WTC11 (cell line): ENCODE data around the gene LMCD1. TPM values are rescaled to one million over a fixed set of nuclear protein-coding genes. Genes with fewer than 3 reads are reported as not detected.
A peak's percentile ranks its signal among the peaks of the same experiment; 100 is the strongest.

ENCODE experiments used
- ATAC-seq: fragments of 200-7000 bp; cut with Tn5 transposase; 2 replicates; pipeline ENCODE4 v1.10.0; 2021; ENCODE audit warnings: mild to moderate bottlenecking, moderate library complexity
- CTCF ChIA-PET: fragments of 300-600 bp; sonication (Branson Sonifier 250); formaldehyde crosslinking; loops from one replicate; lab custom pipeline; 2021; ENCODE audit warnings: antibody characterized with exemption; lab: Charles Lee
- POLR2A ChIA-PET: fragments of 350-600 bp; sonication (Branson Sonifier 250); formaldehyde crosslinking; loops from one replicate; lab custom pipeline; 2021; ENCODE audit warnings: antibody characterized with exemption; lab: Charles Lee
- DNase-seq: peaks from one replicate; pipeline ENCODE4 v3.0.0; 2021; ENCODE audit warnings: low spot score
- H3K27ac Mint-ChIP-seq: 2 replicates; pipeline ENCODE4 v1.8.0; 2021; ENCODE audit warnings: mixed read lengths
- H3K27me3 Mint-ChIP-seq: 2 replicates; pipeline ENCODE4 v1.8.0; 2021; ENCODE audit warnings: low read depth, mild to moderate bottlenecking, moderate library complexity, mixed read lengths
- H3K36me3 Mint-ChIP-seq: 2 replicates; pipeline ENCODE4 v1.8.0; 2021; ENCODE audit warnings: mixed read lengths
- H3K4me1 Mint-ChIP-seq: 2 replicates; pipeline ENCODE4 v1.8.0; 2022; ENCODE audit warnings: mixed read lengths
- H3K4me3 Mint-ChIP-seq: 2 replicates; pipeline ENCODE4 v1.8.0; 2021; ENCODE audit warnings: mild to moderate bottlenecking, moderate library complexity, mixed read lengths
- H3K9me3 Mint-ChIP-seq: 2 replicates; pipeline ENCODE4 v1.8.0; 2021; ENCODE audit warnings: mixed read lengths
- ATF3 ChIP-seq: sonication (generic); formaldehyde crosslinking; conservative IDR thresholded peaks from 2 replicates; pipeline ENCODE4 v1.8.1; 2022; ENCODE audit warnings: mild to moderate bottlenecking, missing genetic modification reagents
- CREM ChIP-seq: sonication (generic); formaldehyde crosslinking; IDR thresholded peaks from 2 replicates; pipeline ENCODE4 v1.8.1; 2022; ENCODE audit warnings: mild to moderate bottlenecking, missing genetic modification reagents, moderate library complexity
- CTCF ChIP-seq: fragments of 200-600 bp; IDR thresholded peaks from 2 replicates; pipeline ENCODE4 v1.8.0; 2022; ENCODE audit warnings: antibody characterized with exemption
- E2F5 ChIP-seq: sonication (generic); formaldehyde crosslinking; IDR thresholded peaks from 2 replicates; pipeline ENCODE4 v1.8.1; 2022; ENCODE audit warnings: mild to moderate bottlenecking, moderate library complexity, missing genetic modification reagents
- FOXP4 ChIP-seq: sonication (generic); formaldehyde crosslinking; IDR thresholded peaks from 2 replicates; pipeline ENCODE4 v1.8.0; 2022; ENCODE audit warnings: mild to moderate bottlenecking, missing genetic modification reagents
- NFATC4 ChIP-seq: fragments of 250-450 bp; sonication (Bioruptor Pico); IDR thresholded peaks from 2 replicates; pipeline ENCODE4 v1.9.0; 2021; ENCODE audit warnings: mild to moderate bottlenecking
- PREB ChIP-seq: sonication (generic); formaldehyde crosslinking; IDR thresholded peaks from 2 replicates; pipeline ENCODE4 v1.8.1; 2022; ENCODE audit warnings: mild to moderate bottlenecking, missing genetic modification reagents, moderate library complexity, borderline replicate concordance
- SMAD4 ChIP-seq: sonication (generic); formaldehyde crosslinking; IDR thresholded peaks from 2 replicates; pipeline ENCODE4 v1.8.0; 2022; ENCODE audit warnings: mild to moderate bottlenecking, missing genetic modification reagents
- STAT6 ChIP-seq: sonication (generic); formaldehyde crosslinking; conservative IDR thresholded peaks from 2 replicates; pipeline ENCODE4 v1.8.1; 2023; ENCODE audit warnings: mild to moderate bottlenecking, low read depth, missing genetic modification reagents, moderate library complexity
- TCF7 ChIP-seq: sonication (generic); formaldehyde crosslinking; IDR thresholded peaks from 2 replicates; pipeline ENCODE4 v1.8.0; 2022; ENCODE audit warnings: mild to moderate bottlenecking, low read depth, missing genetic modification reagents, moderate library complexity
- ZBTB21 ChIP-seq: sonication (generic); formaldehyde crosslinking; IDR thresholded peaks from 2 replicates; pipeline ENCODE4 v1.8.1; 2023; ENCODE audit warnings: mild to moderate bottlenecking, missing genetic modification reagents, borderline replicate concordance
- ZNF263 ChIP-seq: sonication (generic); formaldehyde crosslinking; IDR thresholded peaks from 2 replicates; pipeline ENCODE4 v1.8.1; 2022; ENCODE audit warnings: low read depth, mild to moderate bottlenecking, moderate library complexity, missing genetic modification reagents
- ZNF416 ChIP-seq: fragments of 250-450 bp; sonication (Bioruptor Pico); IDR thresholded peaks from 2 replicates; pipeline ENCODE4 v1.9.0; 2021; ENCODE audit warnings: mild to moderate bottlenecking, inconsistent platforms
- ZNF532 ChIP-seq: fragments of 250-450 bp; sonication (Bioruptor Pico); IDR thresholded peaks from 2 replicates; pipeline ENCODE4 v1.9.0; 2021; ENCODE audit warnings: mild to moderate bottlenecking, borderline replicate concordance
- total RNA-seq: library from RNA; stranded (reverse); gene quantifications from 3 replicates; pipeline ENCODE4 v1.2.3, GENCODE V29; 2021

The LMCD1 gene
- total RNA-seq, 1 experiment from 2014 or later: 12.5 TPM

GRCh38 chr3:8555113-8555661 lies 53.6 kb downstream of the LMCD1 start:
- peaks cover 22% of the 10 kb centered on the region for H3K4me1 Mint-ChIP-seq
- H3K27ac Mint-ChIP-seq: peak overlapping the region; percentile 76; the same call in 1 of the 2 replicates
- POLR2A ChIA-PET: interaction anchor here (0.7 kb wide), 1 partner anchor 1720 kb away, joined by 8 read pairs; no protein-coding TSS in a partner anchor
- no peaks in the 10 kb centered on the region for H3K9me3 Mint-ChIP-seq
- ATAC-seq (peak; percentile 65), DNase-seq (peak; percentile 16)
- H3K36me3 Mint-ChIP-seq: 0 out of 2 replicates have a peak, but pooled peaks cover 4% of the 10 kb centered on the region
- H3K27me3 Mint-ChIP-seq: no peaks in the 10 kb centered on the region
- CTCF ChIA-PET: interaction anchor here (0.6 to 1.9 kb wide), 5 partner anchors 105 to 1182 kb away, joined by 3 to 5 read pairs (median 4); no protein-coding TSS in a partner anchor
- H3K4me3 Mint-ChIP-seq: no peak overlapping the region
- no peak for TF ChIP-seq CTCF
- no peak for TF ChIP-seq NFATC4
- TF ChIP-seq ZNF263 (CRISPR knock-in tag): no peak
- TF ChIP-seq CREM (CRISPR knock-in tag): no peak
- TF ChIP-seq, all 79 proteins: peak for 0

GRCh38 chr3:8555725-8556472 lies 54.3 kb downstream of the LMCD1 start:
- ChIA-PET POLR2A (interaction anchor here (0.6 to 0.7 kb wide), 2 partner anchors 66 to 1720 kb away, joined by 5 to 8 read pairs; no protein-coding TSS in a partner anchor), CTCF (interaction anchor here (0.6 to 1.9 kb wide), 5 partner anchors 105 to 1182 kb away, joined by 3 to 5 read pairs (median 4); no protein-coding TSS in a partner anchor)
- ATAC-seq (no peak), DNase-seq (no peak)
- Mint-ChIP-seq H3K4me1 (peaks cover 22% of the 10 kb centered on the region), H3K27me3 (no peaks in the 10 kb centered on the region), H3K27ac (no peak overlapping the region), H3K9me3 (no peaks in the 10 kb centered on the region), H3K36me3 (0 out of 2 replicates have a peak, but pooled peaks cover 4% of the 10 kb centered on the region), H3K4me3 (no peak overlapping the region)
- TF ChIP-seq FOXP4 (CRISPR knock-in tag) (no peak), ATF3 (no peak), TCF7 (CRISPR knock-in tag) (no peak)

GRCh38 chr3:8556473-8556869 lies 54.8 kb downstream of the LMCD1 start:
- ChIA-PET CTCF (interaction anchor here (1.2 kb wide), 1 partner anchor 114 kb away, joined by 3 read pairs; no protein-coding TSS in a partner anchor), POLR2A (interaction anchor here (0.6 kb wide), 1 partner anchor 65 kb away, joined by 5 read pairs; no protein-coding TSS in a partner anchor)
- Mint-ChIP-seq H3K36me3 (0 out of 2 replicates have a peak, but pooled peaks cover 4% of the 10 kb centered on the region), H3K4me1 (peaks cover 22% of the 10 kb centered on the region), H3K27me3 (no peaks in the 10 kb centered on the region), H3K27ac (no peak overlapping the region), H3K4me3 (no peak overlapping the region), H3K9me3 (no peaks in the 10 kb centered on the region)
- ATAC-seq (no peak), DNase-seq (no peak)
- no peak for TF ChIP-seq ZNF532 (CRISPR knock-in tag)
- TF ChIP-seq ZNF416: no peak
- no peak for TF ChIP-seq E2F5 (CRISPR knock-in tag)
- no peak for TF ChIP-seq SMAD4 (CRISPR knock-in tag)
- TF ChIP-seq ZBTB21 (CRISPR knock-in tag): no peak
- no peak for TF ChIP-seq PREB (CRISPR knock-in tag)
- no peak for TF ChIP-seq STAT6 (CRISPR knock-in tag)
